Activated CD8-positive, alpha-beta memory T cell treated with anti-CD3 and anti-CD28 coated beads, Interleukin-2, amount 50 U/mL, for 1 hour (primary cell): ENCODE measurements around the gene DEFB118.
"Not testable (repeated sequence)": the region's sequence is repeated elsewhere in the genome, so short reads cannot be mapped to it uniquely, and the experiment has no call there.

ENCODE experiments used
- DNase-seq: peaks from one replicate; pipeline ENCODE4 v3.0.0-alpha.2; 2020; ENCODE audit errors: extremely low read depth

DEFB118 gene, protein sequence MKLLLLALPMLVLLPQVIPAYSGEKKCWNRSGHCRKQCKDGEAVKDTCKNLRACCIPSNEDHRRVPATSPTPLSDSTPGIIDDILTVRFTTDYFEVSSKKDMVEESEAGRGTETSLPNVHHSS

DNA sequence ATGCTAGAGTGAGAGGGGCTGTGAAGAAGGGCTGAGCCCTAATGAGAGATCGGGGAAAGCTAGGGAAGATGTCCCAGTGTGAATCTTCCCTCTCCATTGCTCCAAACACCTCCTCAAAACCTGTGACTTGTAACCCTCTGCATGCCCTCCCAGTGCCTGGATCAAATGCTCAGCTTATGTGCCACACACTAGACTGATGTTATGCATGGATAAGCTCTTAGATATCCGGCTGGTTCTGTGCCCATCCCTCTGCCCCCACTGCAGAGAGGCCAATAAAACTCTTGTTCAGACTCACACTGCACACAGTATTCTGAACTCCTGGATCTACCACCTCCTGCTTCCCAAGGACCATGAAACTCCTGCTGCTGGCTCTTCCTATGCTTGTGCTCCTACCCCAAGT is at the start of gene DEFB118:
Gene DEFB118, plus strand, starts transcription at position 301 of the 400 bp plus-strand sequence. Its CDS starts 50 bp downstream, at position 351.
- no peak for DNase-seq

DNA sequence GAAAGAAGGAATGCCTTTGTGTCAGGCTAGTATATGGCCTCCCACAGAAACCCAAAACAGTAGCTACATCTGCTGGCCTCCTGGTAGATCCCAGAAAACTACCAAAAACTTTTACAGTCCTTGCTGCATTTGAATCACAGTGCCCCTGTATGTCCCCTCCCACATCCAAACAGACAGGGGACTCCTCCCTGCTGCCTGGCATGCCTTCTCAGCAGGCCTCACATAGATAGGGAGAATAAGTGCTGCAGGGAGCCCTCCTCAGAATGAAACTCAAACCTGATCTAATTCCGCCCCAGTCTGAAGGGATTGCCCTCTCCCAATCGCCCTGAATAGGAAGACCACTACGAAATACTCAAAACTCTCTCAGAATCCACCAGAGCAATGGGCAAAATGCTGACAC is 45.9 kb upstream of the DEFB118 start:
- no peak for DNase-seq

DNA sequence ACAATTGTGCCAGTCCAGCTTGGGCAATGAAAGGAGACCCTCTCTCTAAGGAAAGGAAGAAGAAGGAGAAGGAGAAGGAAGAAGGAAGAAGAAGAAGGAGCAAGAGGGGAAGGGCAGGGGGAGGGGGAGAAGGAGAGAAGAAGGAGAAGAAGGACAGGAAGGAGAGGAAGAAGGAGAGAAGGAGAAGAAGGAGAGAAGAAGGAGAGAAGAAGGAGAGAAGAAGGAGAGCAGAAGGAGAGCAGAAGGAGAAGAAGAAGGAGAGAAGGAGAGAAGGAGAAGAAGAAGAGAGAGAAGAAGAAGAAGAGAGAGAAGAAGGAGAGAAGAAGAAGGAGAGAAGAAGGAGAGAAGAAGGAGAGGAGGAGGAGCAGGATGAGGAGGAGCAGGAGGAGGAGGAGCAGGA is 37.5 kb upstream of the DEFB118 start:
- no peak for DNase-seq

DNA sequence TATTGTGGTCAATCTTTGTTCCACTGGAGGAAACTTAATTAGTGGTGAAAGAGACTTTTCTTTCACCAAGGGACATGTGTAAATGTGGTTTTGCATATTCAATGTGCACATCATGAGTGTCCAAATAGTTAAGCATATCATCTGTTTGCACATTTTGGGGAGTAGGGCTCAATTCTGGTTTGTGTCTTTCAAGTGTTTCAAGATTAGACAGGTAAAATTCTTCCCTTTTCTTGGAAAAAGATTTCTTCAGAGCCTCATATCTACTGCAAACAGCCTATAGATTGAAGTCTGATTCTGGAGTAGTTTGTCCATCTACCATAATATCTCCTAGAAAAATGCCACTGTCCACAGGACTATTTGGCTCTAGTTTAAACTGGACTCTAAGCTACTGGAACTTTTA is 26.9 kb upstream of the DEFB118 start:
- no peak for DNase-seq

DNA sequence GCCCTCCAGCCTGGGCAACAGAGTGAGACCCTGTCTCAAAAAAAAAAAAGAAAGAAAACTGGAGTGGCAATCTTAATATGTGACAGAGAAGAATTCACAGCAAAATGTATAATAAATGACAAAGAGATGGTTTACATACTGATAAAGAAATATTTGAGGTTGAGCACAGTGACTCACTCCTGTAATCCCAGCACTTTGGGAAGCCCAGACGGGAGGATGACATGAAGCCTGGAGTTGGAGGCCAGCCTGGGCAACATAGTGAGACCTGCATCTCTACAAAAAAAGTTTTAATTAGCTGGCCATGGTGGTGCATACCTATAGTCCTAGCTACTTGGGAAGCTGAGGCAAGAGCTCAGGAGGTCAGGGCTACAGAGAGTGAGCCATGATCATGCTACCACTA is 12.4 kb upstream of the DEFB118 start:
- DNase-seq = no peak

DNA sequence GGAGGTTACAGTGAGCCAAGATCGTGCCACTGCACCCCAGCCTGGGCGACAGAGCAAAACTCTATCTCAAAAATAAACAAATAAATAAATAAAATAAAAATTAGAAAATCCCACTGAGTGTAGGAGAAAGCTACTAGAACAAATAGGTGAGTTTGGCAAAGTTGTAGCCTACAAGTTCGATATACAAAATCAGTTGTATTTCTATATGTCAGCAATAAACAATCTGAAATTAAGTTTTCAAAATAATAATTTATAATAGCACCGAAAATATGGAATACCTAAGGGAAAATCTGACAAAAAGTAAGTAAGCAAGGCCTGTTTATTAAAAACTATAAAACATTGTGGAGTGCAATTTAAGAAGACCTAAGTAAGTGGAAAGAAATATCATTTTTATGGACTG is 5.1 kb upstream of the DEFB118 start:
- DNase-seq = no peak

DNA sequence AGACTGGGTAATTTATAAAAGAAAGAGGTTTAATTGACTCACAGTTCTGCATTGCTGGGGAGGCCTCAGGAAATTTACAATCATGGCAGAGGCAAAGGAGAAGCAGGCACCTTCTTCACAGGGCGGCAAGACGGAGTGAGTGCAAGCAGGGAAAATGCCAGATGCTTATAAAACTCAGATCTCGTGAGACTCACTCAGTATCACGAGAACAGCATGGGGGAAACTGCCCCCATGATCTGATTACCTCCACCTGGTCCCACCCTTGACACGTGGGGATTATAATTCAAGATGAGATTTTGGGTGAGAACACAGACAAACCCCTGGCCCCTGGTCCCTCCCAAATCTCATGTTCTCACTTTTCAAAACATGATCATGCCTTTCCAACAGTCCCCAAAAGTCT is 4.1 kb upstream of the DEFB118 start:
- not testable (repeated sequence) for DNase-seq

DNA sequence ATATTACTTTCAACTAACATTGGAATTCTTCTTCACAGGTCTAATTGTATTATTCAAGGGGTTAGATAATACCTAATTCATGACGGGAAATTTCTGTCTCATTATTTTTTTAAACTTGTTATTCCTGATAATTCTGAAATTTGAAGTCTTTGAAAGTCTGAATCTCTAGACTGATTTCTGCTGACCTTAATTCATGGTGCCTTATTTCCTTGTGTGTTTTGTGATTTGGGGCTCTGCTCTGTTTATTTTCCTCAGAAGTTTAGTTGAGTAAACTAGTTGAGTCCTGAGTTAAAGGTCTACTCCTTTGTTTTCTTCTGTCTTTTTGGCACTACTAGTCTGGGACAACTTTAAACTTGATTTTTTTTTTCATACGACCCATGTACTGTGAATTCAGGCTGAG is 5.9 kb downstream of the DEFB118 start:
- DNase-seq = no peak

DNA sequence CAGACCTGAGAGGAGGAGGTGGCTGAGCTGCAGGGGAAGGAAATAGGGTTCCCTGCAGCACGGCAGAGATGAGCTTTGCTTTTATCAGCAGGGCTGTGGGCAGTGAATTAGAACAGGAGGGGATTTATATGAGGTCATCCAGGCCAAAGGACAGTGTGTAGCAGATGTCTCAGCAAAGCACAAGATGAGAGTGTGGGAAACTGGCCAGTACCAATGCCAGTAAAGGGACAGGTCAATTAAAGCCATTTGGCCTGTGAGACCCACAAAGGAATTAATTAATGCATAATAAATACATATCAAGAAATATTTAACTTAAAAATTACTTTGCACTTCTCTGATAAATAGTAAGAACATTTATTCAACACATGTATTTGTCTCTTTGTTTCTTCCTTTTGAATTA is 22.1 kb downstream of the DEFB118 start, which contains the start of gene DEFB119:
Gene DEFB119, minus strand, starts transcription at position 101 of the 400 bp plus-strand sequence. CDS start 107 bp downstream, outside the sequence.
- DNase-seq = no peak

DNA sequence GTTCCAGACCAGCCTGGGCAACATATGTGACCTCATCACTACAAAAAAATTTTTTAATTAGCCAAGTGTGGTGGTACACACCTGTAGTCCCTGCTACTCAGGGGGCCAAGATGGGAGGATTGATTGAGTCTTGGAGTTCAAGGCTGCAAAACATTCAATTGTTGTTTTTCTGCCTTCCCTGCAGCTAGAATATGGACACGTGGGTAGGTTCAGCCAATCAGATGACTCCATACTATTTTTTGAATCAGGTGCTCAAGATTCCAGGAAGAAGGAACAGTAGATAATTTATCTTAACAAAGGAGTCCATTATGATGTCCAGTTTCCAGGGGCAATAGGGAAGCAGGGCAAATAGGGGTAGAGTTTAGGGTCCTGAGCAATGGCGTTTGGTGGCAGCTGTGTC is 24.4 kb downstream of the DEFB118 start:
- no peak for DNase-seq

DNA sequence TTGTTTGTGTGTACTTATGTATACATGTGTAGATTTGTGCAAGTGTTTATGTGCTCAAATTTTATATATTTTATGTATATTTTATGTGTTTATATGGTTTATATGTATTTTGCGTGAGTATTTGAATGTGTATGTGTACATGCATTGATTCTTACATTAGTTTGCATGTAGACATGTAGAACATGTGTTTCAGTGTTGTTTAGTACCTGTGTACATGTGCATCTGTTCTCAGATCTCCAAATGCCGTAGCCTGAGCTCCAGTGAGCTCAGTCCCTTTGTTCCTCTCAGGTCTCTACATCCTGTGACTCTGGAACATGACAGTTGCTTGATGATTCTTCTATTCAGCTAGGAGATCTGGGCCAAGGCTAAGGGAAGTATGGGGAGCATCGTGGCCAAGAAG is 26.5 kb downstream of the DEFB118 start:
- no peak for DNase-seq

DNA sequence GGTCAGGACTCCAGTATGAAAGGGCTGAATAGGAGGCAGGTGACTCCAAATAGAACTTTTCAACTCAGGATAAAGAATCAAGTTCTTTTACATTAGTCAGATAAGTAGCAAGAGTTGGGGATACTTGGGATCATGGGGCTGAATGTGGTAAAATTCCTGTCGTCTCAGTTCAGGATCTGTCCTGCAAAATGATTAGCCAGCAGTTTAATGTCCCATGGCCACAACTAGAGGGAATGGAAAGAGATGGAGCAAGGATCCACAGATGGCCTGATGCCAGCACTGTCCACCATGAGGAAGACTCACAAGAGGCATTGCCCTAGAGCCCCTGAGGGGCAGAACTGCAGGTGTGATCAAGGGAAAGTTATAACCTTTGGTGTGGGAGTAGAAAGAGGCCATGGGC is 35.5 kb downstream of the DEFB118 start:
- DNase-seq = no peak

DNA sequence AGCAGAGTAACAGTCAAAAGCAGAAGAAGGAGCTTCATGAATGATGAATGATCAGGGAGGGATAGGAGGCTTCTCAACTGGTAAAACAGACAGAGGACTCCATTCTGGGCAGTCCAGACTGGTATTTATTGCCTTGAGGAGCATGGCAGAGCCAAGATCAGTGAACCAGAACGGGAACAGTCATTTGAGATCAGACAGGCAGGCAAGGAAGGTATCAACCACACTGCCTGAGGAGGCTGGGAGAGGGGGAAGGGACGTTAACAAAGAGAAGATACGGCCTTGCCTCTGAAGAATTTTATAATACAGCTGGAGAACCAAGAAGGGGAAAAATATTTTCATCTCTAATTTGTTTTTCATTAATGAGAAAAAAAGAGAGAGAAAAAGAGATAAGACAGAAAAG is 37.7 kb downstream of the DEFB118 start, which contains the start of gene DEFB121:
Gene DEFB121, minus strand, starts transcription at position 101 of the 400 bp plus-strand sequence. Its CDS starts 63 bp downstream, at position 38.
- no peak for DNase-seq

DNA sequence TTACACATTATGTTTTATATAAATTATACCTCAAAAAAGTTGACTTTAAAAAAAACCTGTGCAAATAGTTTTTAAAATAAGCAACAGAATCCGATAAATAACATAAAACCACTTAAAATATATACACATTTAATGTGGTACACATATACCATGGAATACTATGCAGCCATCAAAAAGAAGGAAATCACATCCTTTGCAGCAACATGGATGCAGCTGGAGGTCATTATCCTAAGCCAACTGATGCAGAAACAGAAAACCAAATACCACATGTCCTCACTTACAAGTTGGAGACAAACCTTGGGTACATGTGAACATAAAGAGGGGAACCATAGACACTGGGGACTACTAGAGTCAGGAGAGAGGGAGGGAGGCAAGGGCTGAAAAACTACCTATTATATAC is 41.6 kb downstream of the DEFB118 start:
- no peak for DNase-seq

DNA sequence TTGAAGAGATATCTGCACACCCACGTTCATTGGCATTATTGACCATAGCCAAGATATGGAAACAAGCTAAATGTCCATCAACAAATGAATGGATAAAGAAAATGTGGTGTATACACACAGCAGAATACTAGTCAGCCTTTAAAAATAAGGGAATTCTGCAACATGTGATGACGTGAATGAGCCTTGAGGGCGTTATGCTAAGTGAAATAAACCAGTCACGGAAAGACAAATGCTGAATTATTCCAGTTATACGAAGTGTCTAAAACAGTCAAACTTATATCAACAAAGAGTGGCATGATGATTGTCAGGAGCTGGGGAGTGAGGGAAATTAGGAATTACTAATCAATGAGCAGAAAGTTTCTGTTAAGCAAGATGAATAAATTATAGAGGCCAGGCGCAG is 46.0 kb downstream of the DEFB118 start:
- no peak for DNase-seq

DNA sequence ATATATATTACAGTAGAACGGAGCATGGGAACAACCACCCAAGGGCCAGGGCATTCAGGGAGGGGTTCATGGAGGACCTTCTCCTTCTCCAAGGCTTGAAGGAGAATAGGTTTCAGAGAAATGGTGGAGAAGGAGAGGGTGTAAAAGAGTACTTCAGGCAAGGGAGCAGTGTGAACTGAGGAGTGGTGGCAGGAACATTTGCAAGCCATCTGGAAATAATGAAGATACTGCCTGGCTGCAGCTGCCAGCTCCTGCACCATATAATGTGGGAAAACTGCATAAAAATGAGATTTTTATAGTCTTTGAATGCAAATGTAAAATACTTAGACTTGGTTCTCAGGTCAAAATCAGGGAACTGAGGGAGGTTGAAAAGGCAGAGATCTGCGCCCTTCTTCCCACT is 47.3 kb downstream of the DEFB118 start:
- DNase-seq = no peak

DNA sequence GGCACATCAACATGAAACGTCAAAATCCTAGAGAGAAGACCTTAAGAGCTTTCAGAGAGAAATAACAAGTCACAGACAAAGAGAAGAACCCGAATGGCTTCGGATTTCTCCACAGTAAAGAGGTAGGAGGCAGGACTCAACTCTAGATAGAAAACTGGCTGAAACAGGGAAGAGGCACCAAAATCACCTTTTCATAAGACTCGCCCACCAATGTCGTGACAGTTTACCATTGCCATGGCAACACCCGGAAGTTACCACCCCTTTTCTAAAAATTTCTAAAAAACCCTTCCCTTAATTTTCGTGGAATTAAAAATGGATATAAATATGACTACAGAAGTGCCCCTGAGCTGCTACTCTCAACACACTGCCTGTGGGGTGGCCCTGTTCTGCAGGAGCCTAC is 49.9 kb downstream of the DEFB118 start:
- DNase-seq = no peak
